GM12878 (cell line): ENCODE results near the gene SMIM12. TPM values are rescaled to one million over a fixed set of nuclear protein-coding genes. Genes with fewer than 3 reads are reported as not detected.
A peak's percentile ranks its signal among the peaks of the same experiment; 100 is the strongest.

Source experiments
- CBX3 ChIP-seq: fragments of 200-600 bp; sonication (generic); IDR thresholded peaks from 2 replicates; pipeline ENCODE4 v1.6.1; 2016; ENCODE audit warnings: low read depth, borderline replicate concordance
- ELK1 ChIP-seq: IDR thresholded peaks from 2 replicates; pipeline ENCODE4 v1.6.1; 2012; ENCODE audit warnings: low read depth, low read length, improper control_type of control experiment
- GABPA ChIP-seq: IDR thresholded peaks from 2 replicates; pipeline ENCODE4 v1.6.1; 2014; ENCODE audit warnings: antibody characterized with exemption, low read depth, mild to moderate bottlenecking, inconsistent platforms
- IKZF1 ChIP-seq: fragments of 450-650 bp; conservative IDR thresholded peaks from 2 replicates; pipeline ENCODE4 v1.6.1; 2017; ENCODE audit warnings: antibody characterized with exemption, mild to moderate bottlenecking
- IKZF2 ChIP-seq, 2 experiments: fragments of 450-650 bp; IDR thresholded peaks; 2 replicates each; pipeline ENCODE4 v1.6.1; 2017; ENCODE audit warnings: mild to moderate bottlenecking in 2 of 2, moderate library complexity in 2 of 2
- IRF3 ChIP-seq: fragments of 450-650 bp; IDR thresholded peaks from 2 replicates; pipeline ENCODE4 v1.6.1; 2014; ENCODE audit warnings: mild to moderate bottlenecking
- JUNB ChIP-seq: IDR thresholded peaks from 2 replicates; pipeline ENCODE4 v1.6.1; 2016; ENCODE audit warnings: antibody characterized with exemption, mild to moderate bottlenecking
- KLF5 ChIP-seq: fragments of 450-650 bp; IDR thresholded peaks from 2 replicates; pipeline ENCODE4 v1.6.1; 2014; ENCODE audit warnings: mild to moderate bottlenecking; ENCODE audit not compliant: partially characterized antibody
- NFYA ChIP-seq: IDR thresholded peaks from 2 replicates; pipeline ENCODE4 v1.6.1; 2011; ENCODE audit warnings: low read depth, mild to moderate bottlenecking, low read length, improper control_type of control experiment, borderline replicate concordance
- NKRF ChIP-seq: fragments of 450-650 bp; conservative IDR thresholded peaks from 2 replicates; pipeline ENCODE4 v1.6.1; 2017; ENCODE audit warnings: mild to moderate bottlenecking, moderate library complexity
- NR2C2 ChIP-seq: IDR thresholded peaks from 2 replicates; pipeline ENCODE4 v1.6.1; 2011; ENCODE audit warnings: borderline replicate concordance, low read depth; ENCODE audit not compliant: control insufficient read depth, insufficient read length
- NRF1 ChIP-seq: conservative IDR thresholded peaks from 2 replicates; pipeline ENCODE4 v1.6.1; 2011; ENCODE audit warnings: mild to moderate bottlenecking, low read depth, low read length, improper control_type of control experiment
- PAX5 ChIP-seq: IDR thresholded peaks from 2 replicates; pipeline ENCODE4 v1.6.1; 2011; ENCODE audit warnings: low read depth, low read length, borderline replicate concordance
- RAD21 ChIP-seq: IDR thresholded peaks from 2 replicates; pipeline ENCODE4 v1.6.1; 2011; ENCODE audit warnings: mild to moderate bottlenecking, low read depth, low read length, moderate library complexity; ENCODE audit not compliant: insufficient read depth
- SREBF1 ChIP-seq: IDR thresholded peaks from 2 replicates; pipeline ENCODE4 v1.6.1; 2012; ENCODE audit warnings: mild to moderate bottlenecking, low read length
- SUZ12 ChIP-seq: fragments of 200-600 bp; sonication (generic); IDR thresholded peaks from one replicate; pipeline ENCODE4 v1.6.1; 2018; ENCODE audit warnings: antibody characterized with exemption, mild to moderate bottlenecking; ENCODE audit not compliant: unreplicated experiment
- ZBTB4 ChIP-seq: fragments of 450-650 bp; formaldehyde crosslinking; IDR thresholded peaks from 2 replicates; pipeline ENCODE4 v1.4.0; 2022; ENCODE audit warnings: mild to moderate bottlenecking, moderate library complexity
- ZZZ3 ChIP-seq: IDR thresholded peaks from 2 replicates; pipeline ENCODE4 v1.6.1; 2011; ENCODE audit warnings: low read depth; ENCODE audit not compliant: control insufficient read depth, insufficient read length
- polyA plus RNA-seq, 11 experiments: library from polyadenylated mRNA; depleted of rRNA in 4 of 11; unstranded in 6 of 11; stranded (reverse) in 5 of 11; fragments of >200 nt; fragmentation: Nextera tagmentation in 4 of 11; fragmentation: Illumina TruSeq in 1 of 11; extraction: Ambion mirVana in 4 of 11; extraction: Trizol in 1 of 11; gene quantifications; 1 replicate in 1 of 11; 2 replicates in 10 of 11; pipeline versions ENCODE4 v1.2.1 to v1.2.3, GENCODE V29; 2011 to 2016; ENCODE audit warnings: inconsistent platforms in 2 of 11, missing spikeins in 2 of 11, low read depth in 1 of 11
- total RNA-seq, 4 experiments: library from RNA; depleted of rRNA in 3 of 4; stranded (reverse); fragments of >200 nt in 3 of 4; fragmentation: Illumina TruSeq in 1 of 4; extraction: Trizol in 1 of 4; gene quantifications; 2 replicates each; pipeline versions ENCODE4 v1.2.1 to v1.2.3, GENCODE V29; 2013 to 2021

SMIM12 gene
- total and polyA plus RNA-seq, 10 of the 15 experiments (the other 5 are each of a cell fraction or from before 2014, with no cell fraction given), result 26.1 to 81.5 (median 44.1) TPM

- TF ChIP-seq ELK1, result peak; percentile 29; the same call in 1 of the 2 replicates
- TF ChIP-seq IRF3, result no peak; the same call in 1 of the 2 replicates
- TF ChIP-seq ZBTB4, result no peak
- no peak; a peak in 1 of 4 replicates for TF ChIP-seq IKZF2 (IDR thresholded peaks at IDR 0.05)
- no peak for TF ChIP-seq SUZ12
- TF ChIP-seq KLF5, result peak; percentile 61
- no peak for TF ChIP-seq NRF1
- peak; percentile 72 for TF ChIP-seq IKZF1
- TF ChIP-seq ZZZ3, result no peak
- no peak for TF ChIP-seq SREBF1
- TF ChIP-seq NFYA, result no peak
- TF ChIP-seq PAX5, result no peak; the same call in 1 of the 2 replicates
- peak; percentile 88 for TF ChIP-seq GABPA
- no peak for TF ChIP-seq CBX3
- no peak for TF ChIP-seq JUNB
- no peak for TF ChIP-seq RAD21
- peak; percentile 47; the same call in 1 of the 2 replicates for TF ChIP-seq NKRF
- TF ChIP-seq NR2C2, result no peak
These were observed at the start of gene SMIM12 (continued) for GRCh38 chr1:34859446-34860200.
